HG03095 (cell line): ENCODE results near the gene HNRNPC.
"Not testable (repeated sequence)": the region's sequence is repeated elsewhere in the genome, so short reads cannot be mapped to it uniquely, and the experiment has no call there.

Experiments used
- ATAC-seq: cut with Tn5 transposase; IDR thresholded peaks from one replicate; pipeline ENCODE4 v1.9.1; 2021; ENCODE audit warnings: moderate library complexity; ENCODE audit not compliant: unreplicated experiment

Gene HNRNPC

DNA sequence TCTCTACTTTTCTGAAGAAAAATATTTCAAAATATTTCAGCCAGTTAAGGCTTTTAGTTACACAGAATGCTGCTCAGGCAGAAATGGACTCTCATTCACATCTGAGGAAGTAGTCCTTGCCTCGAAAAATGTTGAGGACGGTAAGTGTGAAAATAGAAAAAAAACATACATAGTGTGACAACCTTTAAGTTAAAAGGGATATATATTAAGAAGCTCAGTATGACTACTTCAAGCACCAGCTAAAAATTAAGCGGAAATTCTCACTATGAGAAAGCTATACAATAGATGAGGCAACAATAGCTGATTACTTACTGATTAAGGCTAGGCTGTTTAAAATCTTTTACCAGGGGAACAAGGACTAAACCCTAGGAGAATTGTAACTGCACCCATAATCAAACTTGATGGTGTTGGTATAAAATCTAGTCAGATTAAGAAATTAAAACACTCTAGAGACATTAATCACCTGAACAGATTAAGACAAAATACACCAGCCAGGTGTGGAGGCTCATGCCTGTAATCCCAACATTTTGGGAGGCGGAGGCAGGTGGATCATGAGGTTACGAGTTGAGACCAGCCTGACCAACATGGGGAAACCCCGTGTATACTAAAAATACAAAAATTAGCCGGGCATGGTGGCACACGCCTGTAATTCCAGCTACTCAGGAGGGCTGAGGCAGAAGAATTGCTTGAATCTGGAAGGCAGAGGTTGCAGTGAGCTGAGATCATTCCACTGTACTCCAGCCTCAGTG, 53.9 kb downstream of the HNRNPC start:
- no peak for ATAC-seq

DNA sequence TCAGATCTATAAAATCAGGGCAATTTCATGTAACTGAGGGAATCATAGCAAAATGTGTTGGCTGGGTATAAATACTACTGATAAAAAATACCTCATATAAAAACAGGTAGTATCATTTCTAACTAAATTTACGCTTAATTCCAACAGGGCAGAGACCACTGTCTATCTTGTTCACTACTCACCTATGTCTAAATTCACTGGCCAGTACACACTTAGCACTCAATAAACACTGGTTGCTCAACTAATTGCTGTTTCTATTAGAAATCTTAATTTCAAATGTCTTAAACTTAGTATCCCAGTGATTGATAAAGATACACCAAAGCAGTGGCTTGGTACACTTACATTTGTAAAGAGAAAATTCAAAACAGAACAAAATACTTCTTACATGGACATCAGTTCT, 55.6 kb downstream of the HNRNPC start:
- no peak for ATAC-seq

DNA sequence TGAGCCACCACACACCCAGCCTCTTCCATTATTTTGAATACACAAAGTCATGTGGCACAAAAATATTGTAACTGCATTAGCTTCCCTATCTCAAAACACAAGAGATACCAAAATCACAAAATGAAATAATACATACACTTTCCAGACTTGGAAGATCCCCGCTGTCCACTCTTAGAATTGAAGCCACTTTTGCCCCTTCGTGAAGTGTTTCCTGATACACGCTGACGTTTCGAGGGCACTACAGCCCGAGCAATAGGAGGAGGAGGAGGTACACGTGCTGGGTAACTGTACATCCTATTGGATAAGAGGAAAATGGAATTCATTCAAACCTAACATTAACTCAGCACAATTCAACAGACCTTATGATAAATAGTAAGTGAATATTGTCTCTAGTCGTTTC, 56.4 kb downstream of the HNRNPC start:
- ATAC-seq: not testable (repeated sequence)

DNA sequence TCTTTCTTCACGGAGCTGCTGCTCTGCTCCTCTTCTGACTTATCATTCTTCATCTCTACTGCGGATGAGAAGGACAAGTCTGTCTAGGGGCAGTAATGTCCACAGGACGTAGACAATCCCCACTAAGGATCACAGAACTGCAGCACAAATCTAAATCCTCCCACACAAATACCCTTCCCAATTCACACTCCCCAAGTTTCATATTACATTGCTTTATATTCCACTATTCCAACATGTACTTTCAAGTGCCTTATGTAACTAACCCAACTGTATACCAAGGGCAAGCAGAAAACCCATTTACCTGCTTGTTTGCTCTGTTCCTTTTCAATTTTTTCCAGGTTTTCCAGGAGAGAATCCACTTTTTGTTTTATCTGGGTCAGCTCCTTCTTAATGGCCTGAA, 57.7 kb downstream of the HNRNPC start:
- no peak for ATAC-seq

DNA sequence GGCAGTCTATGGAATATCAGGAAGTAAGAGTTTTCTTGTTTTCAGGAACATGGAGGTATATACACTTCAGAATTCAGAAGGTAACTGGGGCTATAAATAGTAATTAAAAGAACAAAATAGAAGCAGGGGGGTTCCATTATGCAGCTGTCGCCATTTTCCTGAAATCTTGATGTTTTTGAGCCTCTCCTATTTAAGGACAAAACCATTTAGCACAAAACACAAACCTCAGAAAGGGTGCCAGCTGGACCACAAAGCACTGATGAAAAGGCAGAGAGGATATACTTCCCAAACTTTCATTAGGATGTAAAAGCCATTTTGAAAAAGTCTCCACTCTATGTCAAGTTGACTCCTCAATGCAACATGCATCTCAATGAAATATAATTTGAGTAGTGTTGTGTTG, 59.2 kb downstream of the HNRNPC start:
- ATAC-seq: no peak

DNA sequence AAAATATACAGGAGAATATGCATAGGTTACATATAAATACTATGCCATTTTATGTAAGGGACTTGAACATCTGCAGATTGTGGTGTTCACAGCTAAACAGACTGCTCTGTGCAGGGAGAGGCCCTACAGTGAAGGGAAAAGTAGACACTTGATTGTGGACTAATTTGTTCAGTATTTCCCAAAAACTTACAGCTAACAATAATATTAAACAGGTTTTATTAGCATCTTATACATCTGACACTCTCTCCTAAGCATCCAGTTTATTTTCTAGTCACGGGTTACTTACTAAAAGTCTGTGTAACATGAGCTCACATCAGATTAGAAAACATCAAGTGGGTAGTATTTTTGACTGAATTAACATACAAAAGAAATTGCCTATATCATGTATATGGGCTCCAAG, 60.1 kb downstream of the HNRNPC start:
- ATAC-seq: no peak

DNA sequence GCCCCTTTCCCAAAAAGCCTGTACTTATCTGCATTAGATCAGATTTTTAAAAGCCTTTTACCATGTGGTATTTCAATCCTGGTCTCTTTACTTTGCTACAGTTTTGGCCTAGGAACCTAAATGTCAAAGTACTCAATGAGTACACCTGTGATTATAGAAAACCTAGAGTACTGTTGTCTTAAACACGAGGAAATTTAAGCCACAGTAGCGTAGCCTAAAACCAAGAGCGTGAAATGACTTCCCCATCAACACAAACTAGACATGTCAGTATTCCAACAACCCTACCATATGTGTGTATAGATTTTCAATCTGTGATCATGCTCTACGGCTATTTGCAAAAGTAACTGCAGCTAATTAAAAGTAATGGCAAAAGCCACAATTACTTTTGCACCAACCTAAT, 60.7 kb downstream of the HNRNPC start:
- no peak for ATAC-seq

DNA sequence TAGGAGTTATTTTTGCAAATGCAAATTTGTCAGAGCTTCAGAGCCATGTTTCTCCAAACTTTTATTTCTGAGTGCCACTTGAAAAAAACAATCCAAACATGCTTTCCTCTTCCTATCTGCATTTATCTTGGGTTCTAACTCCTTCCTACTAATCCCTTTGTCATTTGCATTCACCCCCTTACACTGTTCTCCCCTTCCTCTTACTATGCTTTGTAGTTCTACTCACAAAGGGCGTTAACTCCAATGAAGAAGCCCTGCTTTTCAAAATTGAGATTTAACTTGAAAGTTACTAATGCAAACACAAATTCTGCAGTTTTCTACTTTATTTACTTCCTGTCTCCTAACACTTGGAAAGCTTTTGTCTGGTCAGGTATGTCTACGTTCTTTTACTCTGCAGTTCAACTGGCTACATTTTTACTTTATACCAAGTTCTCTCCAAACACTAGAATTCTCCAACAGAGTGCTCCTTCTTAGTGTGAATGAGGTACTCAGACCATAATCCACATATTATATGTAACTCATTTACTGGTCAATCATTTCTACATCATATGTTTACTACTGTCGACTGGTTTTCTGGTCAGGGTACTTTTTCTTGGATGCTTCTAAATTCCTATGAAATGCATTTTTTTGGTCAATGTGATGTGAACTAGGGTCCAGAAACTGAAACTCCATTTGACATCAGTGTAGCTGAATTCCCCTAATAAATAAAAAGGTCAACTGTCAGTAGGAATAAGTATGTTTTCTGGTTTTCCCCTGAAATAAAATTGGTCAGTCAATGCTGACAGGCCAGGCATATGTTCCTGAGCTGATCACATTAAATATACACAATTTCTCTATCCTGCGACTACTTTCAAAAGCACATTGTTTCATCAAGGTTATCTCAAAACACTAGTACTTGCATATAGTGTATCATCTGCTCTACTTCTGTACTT, 62.2 kb downstream of the HNRNPC start:
- ATAC-seq: no peak

DNA sequence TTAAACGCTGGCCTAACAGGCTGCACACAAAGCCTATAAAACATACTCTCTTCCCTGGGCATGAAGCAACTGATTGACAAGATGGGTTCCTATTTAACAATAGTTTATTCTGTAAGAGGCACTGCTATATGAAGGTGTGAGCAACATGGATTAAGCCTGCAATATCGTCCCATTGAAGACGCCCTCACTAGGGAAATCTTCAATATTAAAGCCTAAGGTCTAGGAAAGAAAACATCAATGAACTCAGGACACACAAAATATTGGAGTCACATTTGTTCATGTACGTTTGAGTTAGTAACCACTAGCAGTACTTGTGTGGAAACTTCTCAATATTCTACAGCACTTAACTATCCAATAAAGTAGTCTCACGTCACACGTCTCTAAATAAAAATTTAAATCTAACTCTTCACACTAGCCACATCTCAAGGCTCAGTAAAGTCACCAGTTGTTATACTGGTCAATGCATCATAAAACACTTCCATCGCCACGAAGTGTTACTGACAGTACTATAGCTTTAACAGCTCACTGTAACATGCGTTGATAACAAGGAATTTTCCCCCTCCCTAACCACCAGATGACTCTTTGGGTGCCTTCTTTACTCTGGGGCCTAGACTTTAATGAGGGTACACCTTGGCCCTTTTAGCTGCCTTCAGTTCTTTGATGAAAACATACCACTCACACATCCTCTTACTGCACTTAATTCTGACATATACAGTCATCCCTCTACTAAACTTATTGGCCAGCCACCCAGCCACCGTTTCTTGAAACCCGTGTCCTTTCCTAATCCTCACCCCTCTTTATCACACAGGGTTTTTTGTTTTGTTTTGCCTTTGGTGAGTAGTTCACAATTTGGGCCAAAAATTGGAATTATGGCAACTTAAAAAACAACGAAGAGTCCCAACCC, 63.3 kb downstream of the HNRNPC start:
- no peak for ATAC-seq

DNA sequence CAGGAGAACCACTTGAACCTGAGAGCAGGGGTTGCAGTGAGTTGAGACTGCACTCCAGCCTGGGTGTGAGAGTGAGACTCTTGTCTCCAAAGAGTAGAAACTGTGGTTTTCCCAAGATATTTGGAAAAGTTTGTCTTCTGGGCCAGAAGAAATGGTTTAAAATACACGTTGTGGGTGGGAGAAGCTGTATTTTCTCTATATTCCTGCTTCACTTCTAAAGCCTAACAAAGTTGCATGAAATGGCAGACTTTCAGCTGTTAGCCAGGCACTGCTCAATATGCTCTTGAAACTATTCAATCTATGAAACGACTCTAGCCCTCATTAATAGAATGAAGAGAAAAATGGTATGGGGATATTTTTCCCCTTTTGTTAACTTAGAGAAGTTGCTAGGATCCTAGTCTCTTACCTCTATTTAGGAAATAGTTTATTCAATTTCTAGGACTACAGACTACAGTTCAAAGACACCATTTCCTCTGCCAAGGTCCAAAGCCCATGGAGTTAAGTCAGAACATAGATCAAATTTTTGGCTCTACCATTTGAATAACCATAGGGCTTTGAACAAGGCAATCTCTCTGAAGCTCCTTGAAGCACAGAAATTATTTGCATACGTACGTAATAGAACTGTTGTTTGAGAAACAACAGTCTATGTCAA, 64.1 kb downstream of the HNRNPC start:
- no peak for ATAC-seq

DNA sequence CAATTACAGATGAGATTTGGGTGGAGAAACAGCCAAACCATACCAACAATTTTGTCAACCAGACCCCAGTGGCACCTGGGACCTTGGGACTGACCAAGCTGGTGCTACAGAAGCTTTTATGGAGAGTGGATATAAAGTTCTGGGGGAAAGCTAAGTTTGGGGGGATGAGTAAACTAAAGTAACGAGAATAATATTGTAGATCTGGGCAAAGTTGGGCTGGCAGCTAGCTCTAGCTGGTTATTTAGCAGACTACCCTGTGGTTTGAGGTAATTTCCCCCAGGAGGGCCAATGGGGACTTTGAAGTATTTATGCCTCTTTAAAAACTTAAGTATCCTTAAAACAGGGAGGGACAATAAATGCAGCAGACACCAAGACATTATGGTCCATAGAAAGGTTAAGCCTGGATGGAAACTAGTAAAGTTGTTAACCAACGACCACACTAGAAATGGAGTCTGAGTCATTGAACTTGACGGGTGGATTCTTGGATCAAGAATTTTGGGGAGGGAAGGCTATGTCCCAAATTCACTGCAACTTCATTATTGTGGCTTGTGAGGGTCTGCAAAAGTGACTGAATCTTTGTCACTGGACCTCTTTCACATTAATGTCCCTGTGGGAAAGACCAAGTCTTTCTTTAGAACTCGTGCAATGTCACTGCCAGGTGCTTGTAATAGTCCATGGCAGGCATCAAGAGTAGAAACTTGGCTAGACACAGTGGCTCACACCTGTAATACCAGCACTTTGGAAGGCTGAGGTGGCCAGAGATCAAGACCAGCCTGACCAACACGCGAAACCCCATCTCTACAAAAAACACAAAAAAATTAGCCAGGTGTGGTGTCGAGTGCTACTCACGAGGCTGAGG, 64.8 kb downstream of the HNRNPC start:
- no peak for ATAC-seq

DNA sequence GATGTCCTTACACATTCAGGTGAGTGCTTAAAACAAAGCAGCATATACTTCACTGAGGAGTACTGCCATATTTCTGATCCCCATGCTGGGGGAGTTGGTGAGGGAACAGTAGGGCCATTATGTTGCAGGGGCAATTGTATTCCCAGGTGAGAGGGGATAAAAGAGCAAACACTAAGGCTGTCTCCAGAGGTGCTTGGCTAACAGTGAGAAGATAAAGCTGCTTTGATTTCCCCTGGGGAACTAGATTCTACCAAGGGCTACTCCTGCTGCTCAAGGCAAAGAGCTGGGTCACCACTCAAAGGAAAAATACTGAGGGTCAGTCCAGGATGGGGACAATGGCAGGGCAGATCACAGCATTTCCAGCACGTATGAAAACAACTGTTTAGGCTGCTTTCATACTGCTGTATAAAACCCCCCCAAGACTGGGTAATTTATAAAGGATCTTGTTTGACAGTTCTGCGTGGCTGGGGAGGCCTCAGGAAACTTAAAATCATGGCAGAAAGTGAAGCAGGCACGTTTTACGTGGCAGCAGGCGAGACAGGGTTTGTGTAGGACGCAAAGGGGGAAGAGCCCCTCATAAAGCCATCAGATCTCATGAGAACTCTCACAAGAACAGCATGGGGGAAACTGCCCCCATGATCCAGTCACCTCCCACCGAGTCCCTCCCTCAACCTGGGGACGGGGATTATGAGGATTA, 65.6 kb downstream of the HNRNPC start:
- no peak for ATAC-seq

DNA sequence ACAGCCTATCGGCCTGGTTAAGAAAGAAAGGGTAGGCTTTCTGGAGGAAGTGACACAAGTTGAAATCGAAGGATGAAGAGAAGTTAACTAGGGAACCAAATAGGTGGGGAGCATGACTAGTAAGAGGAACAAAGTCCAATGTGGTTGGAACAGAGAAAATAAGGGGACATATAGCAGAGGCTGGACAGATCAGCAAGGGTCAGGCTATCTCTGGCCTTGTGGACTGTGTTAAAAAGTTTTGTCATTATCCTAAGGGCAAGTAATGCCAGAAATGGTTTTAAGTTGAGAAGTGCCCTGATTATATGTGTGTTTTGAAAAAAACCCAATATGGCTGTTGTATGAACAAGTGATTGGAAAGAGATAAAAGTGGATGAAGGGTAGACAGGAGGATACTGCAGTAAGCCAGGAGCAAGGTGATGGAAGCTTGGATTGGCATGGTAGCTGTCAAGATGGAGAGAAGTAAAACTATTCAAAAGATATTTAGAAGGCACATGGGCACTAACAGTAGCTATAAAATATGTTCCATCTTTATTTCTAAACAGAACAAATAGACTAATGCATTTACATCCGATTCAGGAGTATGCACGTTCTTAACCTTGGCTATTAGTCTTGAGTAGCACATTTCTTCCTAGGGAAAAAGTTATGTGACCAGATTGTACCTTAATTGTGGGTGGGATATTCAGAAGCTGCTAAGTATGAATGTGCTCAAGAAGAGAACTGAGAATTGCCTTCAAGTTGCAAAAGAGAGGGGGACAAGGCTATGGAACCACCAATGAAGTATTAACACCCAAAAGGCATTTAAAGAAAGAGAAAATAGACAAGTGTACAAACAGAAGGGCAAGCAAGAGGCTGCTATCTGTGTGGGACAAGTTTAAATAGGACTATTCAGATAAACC, 66.5 kb downstream of the HNRNPC start:
- no peak for ATAC-seq

DNA sequence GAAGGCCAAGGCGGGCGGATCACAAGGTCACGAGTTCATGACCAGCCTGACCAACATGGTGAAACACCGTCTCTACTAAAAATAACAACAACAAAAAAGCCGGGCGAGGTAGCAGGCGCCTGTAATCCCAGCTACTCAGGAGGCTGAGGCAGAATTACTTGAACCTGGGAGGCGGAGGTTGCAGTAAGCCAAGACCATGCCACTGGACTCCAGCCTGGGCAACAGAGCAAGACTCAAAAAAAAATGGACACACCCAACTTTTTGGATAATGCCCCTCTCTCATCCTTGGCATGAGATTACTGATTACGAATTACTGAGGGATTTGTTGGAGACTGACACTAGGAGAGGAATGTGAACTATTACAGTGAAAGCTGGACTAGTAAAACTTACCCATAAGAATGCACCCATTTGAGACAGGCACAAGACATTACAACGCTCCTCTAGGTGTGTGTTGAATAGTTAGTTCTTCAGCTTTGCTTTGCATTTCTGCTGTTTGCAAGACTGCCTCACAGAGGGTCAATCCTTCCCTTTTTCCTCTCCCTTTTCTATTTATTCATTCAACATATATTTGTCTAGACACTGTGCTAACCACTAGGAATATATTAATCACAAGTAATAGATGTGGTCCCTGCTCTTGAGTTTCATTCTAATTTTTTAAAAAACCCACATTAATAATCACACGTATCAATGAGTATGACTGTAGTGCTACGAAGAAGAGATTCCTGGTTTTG, 67.3 kb downstream of the HNRNPC start:
- no peak for ATAC-seq

DNA sequence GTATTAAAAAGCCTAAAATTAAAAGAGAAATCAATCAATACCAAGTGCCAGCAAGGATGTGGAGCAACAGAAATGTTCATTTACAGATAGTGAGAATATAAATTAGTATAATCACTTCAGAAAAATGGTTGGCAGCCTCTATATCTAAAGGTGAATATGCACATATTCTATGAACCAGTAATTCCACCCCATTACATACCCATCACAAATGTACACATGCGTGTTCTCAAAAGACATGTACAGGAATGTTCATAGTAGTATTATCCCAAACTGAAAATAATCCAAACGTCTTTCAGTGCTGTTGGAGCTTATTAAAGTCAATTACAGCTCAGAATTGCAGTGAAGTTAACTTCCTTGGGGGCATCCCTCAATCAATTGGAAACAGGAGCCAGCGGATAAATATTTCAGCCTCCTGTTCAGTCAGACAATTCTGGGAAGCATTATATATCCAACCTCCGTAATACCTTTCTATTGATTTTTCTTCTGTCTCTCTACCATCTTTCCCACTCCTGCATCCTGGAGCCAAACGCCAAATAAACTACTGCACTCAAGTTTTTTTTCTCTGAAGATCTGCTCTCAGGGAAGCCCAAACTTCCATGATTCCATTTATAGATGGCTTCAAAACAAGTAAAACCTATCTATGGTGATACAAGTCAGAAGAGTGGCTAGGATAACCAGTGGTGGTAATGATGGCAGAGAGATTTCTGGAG, 68.3 kb downstream of the HNRNPC start:
- ATAC-seq: no peak

DNA sequence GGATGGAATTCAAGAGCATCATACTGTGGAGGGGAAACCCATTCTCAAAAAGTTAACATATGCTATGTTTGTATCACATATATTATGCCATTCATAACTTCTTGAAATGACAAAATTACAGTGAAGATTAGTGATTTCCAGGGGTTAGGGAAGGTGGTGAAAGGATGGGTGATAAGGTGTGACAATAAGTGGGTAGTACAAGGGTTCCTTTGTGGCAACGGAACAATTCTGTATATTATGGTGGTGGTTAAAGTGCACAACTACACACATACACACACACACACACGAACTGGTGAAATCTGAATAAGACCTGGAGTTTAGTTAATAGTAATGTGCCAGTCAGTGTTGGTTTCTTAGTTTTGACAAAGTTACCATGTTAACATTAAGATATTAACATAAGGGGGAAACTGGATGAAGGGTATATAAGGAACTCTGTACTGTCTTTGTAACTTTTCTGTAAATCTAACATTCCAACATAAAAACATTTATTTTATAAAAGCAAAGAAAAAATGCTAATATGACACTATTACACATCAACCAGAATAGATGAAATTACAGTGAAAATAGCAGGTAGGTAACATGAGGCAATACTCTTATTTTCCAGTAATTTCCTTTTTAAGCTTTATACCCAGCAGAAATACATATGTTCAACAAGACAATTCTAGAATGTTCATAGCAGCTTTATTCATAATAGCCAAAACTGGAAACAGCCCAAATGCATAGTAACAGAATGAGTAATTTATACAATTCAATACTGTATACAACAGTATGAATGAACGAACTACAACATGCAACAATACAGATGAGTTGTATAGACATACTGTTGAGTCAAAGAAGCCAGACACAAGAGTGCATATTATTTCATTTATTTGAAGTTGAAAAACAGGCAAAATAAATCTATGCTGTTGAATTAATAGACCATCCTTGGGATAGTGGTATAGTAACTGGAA, 69.4 kb downstream of the HNRNPC start:
- no peak for ATAC-seq
